GM08714 (cell line): ENCODE results near the gene PXDN.

Source experiments
- H3K4me3 ChIP-seq: fragments of 200-500 bp; sonication (Bioruptor generic); 2 replicates; pipeline ENCODE4 v1.5.1; 2014; ENCODE audit warnings: mild to moderate bottlenecking, low read length, inconsistent platforms
- ZNF274 ChIP-seq: IDR thresholded peaks from 2 replicates; pipeline ENCODE4 v1.6.1; 2012; ENCODE audit warnings: mild to moderate bottlenecking, low read depth, low read length

PXDN gene

GRCh38 chr2:1605102-1606045 lies 138.9 kb downstream of the PXDN start:
- no peak for TF ChIP-seq ZNF274
- no peak overlapping the region for H3K4me3 ChIP-seq

GRCh38 chr2:1603521-1603920 lies 140.8 kb downstream of the PXDN start:
- no peak overlapping the region for H3K4me3 ChIP-seq
- TF ChIP-seq ZNF274, result no peak

- TF ChIP-seq ZNF274, result no peak
- H3K4me3 ChIP-seq, result no peak overlapping the region
These were observed 141.3 kb downstream of the PXDN start for GRCh38 chr2:1603059-1603458.

- TF ChIP-seq ZNF274, result no peak
- no peak overlapping the region for H3K4me3 ChIP-seq
These were observed 141.9 kb downstream of the PXDN start for GRCh38 chr2:1602278-1603010.

GRCh38 chr2:1601471-1602277 lies 142.6 kb downstream of the PXDN start:
- H3K4me3 ChIP-seq, result no peak overlapping the region
- no peak for TF ChIP-seq ZNF274

- no peak overlapping the region for H3K4me3 ChIP-seq
- TF ChIP-seq ZNF274, result no peak
These were observed 143.3 kb downstream of the PXDN start for GRCh38 chr2:1601067-1601412.

- H3K4me3 ChIP-seq, result no peak overlapping the region
- no peak for TF ChIP-seq ZNF274
These were observed 143.9 kb downstream of the PXDN start for GRCh38 chr2:1600191-1601066.

- no peak overlapping the region for H3K4me3 ChIP-seq
- no peak for TF ChIP-seq ZNF274
These were observed 144.8 kb downstream of the PXDN start for GRCh38 chr2:1599301-1600085.

- no peak for TF ChIP-seq ZNF274
These were observed 145.5 kb downstream of the PXDN start for GRCh38 chr2:1598800-1599199.

GRCh38 chr2:1598041-1598710 lies 146.1 kb downstream of the PXDN start:
- H3K4me3 ChIP-seq, result no peak overlapping the region
- no peak for TF ChIP-seq ZNF274

More at GRCh38 chr2:1598800-1599199, 145.5 kb downstream of the PXDN start:
- no peak overlapping the region for H3K4me3 ChIP-seq

GRCh38 chr2:1595274-1595673 lies 149.0 kb downstream of the PXDN start:
- no peak overlapping the region for H3K4me3 ChIP-seq
- no peak for TF ChIP-seq ZNF274
